CD4-positive, alpha-beta T cell treated with Interleukin-10 for 1 hour (primary cell): ENCODE data around the gene CSMD2.
"Not testable (repeated sequence)": the region's sequence is repeated elsewhere in the genome, so short reads cannot be mapped to it uniquely, and the experiment has no call there.

Source experiments
- DNase-seq: peaks from one replicate; pipeline ENCODE4 v3.0.0-alpha.2; 2020

The CSMD2 gene

GRCh38 chr1:34164771-34165391 is at the start of gene CSMD2:
CSMD2 (minus strand) TSS chr1:34165230; CDS start chr1:34165097, 133 bp downstream.
- no peak for DNase-seq

- no peak for DNase-seq
Observed at GRCh38 chr1:34213956-34214355, 48.9 kb upstream of the CSMD2 start.

- no peak for DNase-seq
Observed at GRCh38 chr1:34212673-34213072, 47.6 kb upstream of the CSMD2 start.

GRCh38 chr1:34199927-34200326 is 34.9 kb upstream of the CSMD2 start:
- no peak for DNase-seq

- no peak for DNase-seq
Observed at GRCh38 chr1:34192621-34193020, 27.6 kb upstream of the CSMD2 start.

GRCh38 chr1:34190692-34191091 is 25.7 kb upstream of the CSMD2 start:
- DNase-seq: no peak

- no peak for DNase-seq
Observed at GRCh38 chr1:34188985-34189384, 24.0 kb upstream of the CSMD2 start.

- DNase-seq: no peak
Observed at GRCh38 chr1:34188418-34188817, 23.4 kb upstream of the CSMD2 start.

- DNase-seq: no peak
Observed at GRCh38 chr1:34186741-34187494, 21.9 kb upstream of the CSMD2 start.

- not testable (repeated sequence) for DNase-seq
Observed at GRCh38 chr1:34183381-34183780, 18.4 kb upstream of the CSMD2 start.

- DNase-seq: no peak
Observed at GRCh38 chr1:34178072-34178471, 13.0 kb upstream of the CSMD2 start.

- DNase-seq: no peak
Observed at GRCh38 chr1:34176830-34177603, 12.0 kb upstream of the CSMD2 start, which contains the start of gene C1orf94. C1orf94 (plus strand) TSS chr1:34176907; CDS start chr1:34177790, 883 bp downstream.

- no peak for DNase-seq
Observed at GRCh38 chr1:34175744-34176143, 10.7 kb upstream of the CSMD2 start.

GRCh38 chr1:34167389-34167788 is 2.4 kb upstream of the CSMD2 start:
- DNase-seq: no peak

GRCh38 chr1:34166625-34167361 is 1.8 kb upstream of the CSMD2 start:
- DNase-seq: no peak

- DNase-seq: no peak
Observed at GRCh38 chr1:34166191-34166624, 1.2 kb upstream of the CSMD2 start.

GRCh38 chr1:34165422-34165921 is 442 bp upstream of the CSMD2 start:
- no peak for DNase-seq

- no peak for DNase-seq
Observed at GRCh38 chr1:34163792-34164731, 968 bp downstream of the CSMD2 start.

GRCh38 chr1:34162852-34163766 is 1.9 kb downstream of the CSMD2 start:
- no peak for DNase-seq

- DNase-seq: no peak
Observed at GRCh38 chr1:34156739-34157138, 8.3 kb downstream of the CSMD2 start.
